ENCODE measurements around the gene KDELR3.

Gene KDELR3

GRCh38 chr22:38456272-38456835 is 11.5 kb upstream of the KDELR3 start:
- Histone ChIP-seq H3K36me3 (ENCODE audit: control insufficient read depth in 2 of 2, insufficient read depth in 1 of 2, low read length in 2 of 2) (no peaks in the 10 kb centered on the region), H3K4me1 (ENCODE audit: control insufficient read depth, insufficient read depth, low read length) (no peaks in the 10 kb centered on the region), H3K27ac (ENCODE audit: extremely low read depth, low read depth, low read length) (no peak overlapping the region), H3K4me3 (ENCODE audit: low read depth, low read length) (no peak overlapping the region), H3K9me3 (ENCODE audit: control insufficient read depth, insufficient read depth, low read depth, low read length) (no peaks in the 10 kb centered on the region)
- ChIA-PET POLR2A (interaction anchor here (0.7 kb wide), 2 partner anchors 264 to 391 kb away, joined by 3 read pairs; no protein-coding TSS in a partner anchor), CTCF (no interaction called here)
- TF ChIP-seq OVOL3 (tag by site-specific recombination; IDR thresholded peaks at IDR 0.05) (no peak), TRIM28 (IDR thresholded peaks at IDR 0.05; ENCODE audit: borderline replicate concordance, low read length) (no peak), ZNF184 (tag by site-specific recombination; IDR thresholded peaks at IDR 0.05) (no peak), ZNF555 (tag by site-specific recombination; conservative IDR thresholded peaks at IDR 0.05) (no peak), ZNF580 (tag by site-specific recombination; IDR thresholded peaks at IDR 0.05) (peak; percentile 21; the same call in 1 of the 2 replicates), ZNF335 (tag by site-specific recombination; conservative IDR thresholded peaks at IDR 0.05) (0 out of 2 replicates have a peak, but pooled peaks have one; percentile 72), ZNF169 (tag by site-specific recombination; IDR thresholded peaks at IDR 0.05) (no peak), ZNF792 (tag by site-specific recombination; IDR thresholded peaks at IDR 0.05) (no peak), ZNF561 (tag by site-specific recombination; IDR thresholded peaks at IDR 0.05; ENCODE audit: borderline replicate concordance) (no peak), ZBTB1 (tag by site-specific recombination; IDR thresholded peaks at IDR 0.05) (no peak), ZNF157 (tag by site-specific recombination; IDR thresholded peaks at IDR 0.05) (no peak), ZNF785 (tag by site-specific recombination; IDR thresholded peaks at IDR 0.05) (no peak), TCF7L2 (IDR thresholded peaks at IDR 0.05; ENCODE audit: borderline replicate concordance, low read depth, low read length) (no peak), ZNF26 (tag by site-specific recombination; IDR thresholded peaks at IDR 0.05) (no peak), ZNF16 (tag by site-specific recombination; IDR thresholded peaks at IDR 0.05; ENCODE audit: low read depth) (no peak), ZNF488 (tag by site-specific recombination; IDR thresholded peaks at IDR 0.05) (no peak), BCL11A (tag by site-specific recombination; IDR thresholded peaks at IDR 0.05; ENCODE audit: low read depth) (no peak), ZNF600 (tag by site-specific recombination; IDR thresholded peaks at IDR 0.05) (no peak), ZNF677 (tag by site-specific recombination; IDR thresholded peaks at IDR 0.05) (no peak), HOXA7 (CRISPR knock-in tag; IDR thresholded peaks at IDR 0.05; ENCODE audit: borderline replicate concordance) (no peak), SP7 (tag by site-specific recombination; IDR thresholded peaks at IDR 0.05) (0 out of 2 replicates have a peak, but pooled peaks have one; percentile 34), GLIS2 (tag by site-specific recombination; IDR thresholded peaks at IDR 0.05) (peak; percentile 62), ZBTB10 (tag by site-specific recombination; IDR thresholded peaks at IDR 0.05) (peak; percentile 69), ZBTB7A (tag by site-specific recombination; IDR thresholded peaks at IDR 0.05; ENCODE audit: low read depth) (0 out of 2 replicates have a peak, but pooled peaks have one; percentile 4), ZBTB26 (tag by site-specific recombination; optimal IDR thresholded peaks at IDR 0.05) (no peak), ZNF302 (tag by site-specific recombination; IDR thresholded peaks at IDR 0.05; ENCODE audit: low read depth) (no peak), ZNF423 (tag by site-specific recombination; IDR thresholded peaks at IDR 0.05) (no peak), ZNF48 (tag by site-specific recombination; IDR thresholded peaks at IDR 0.05) (no peak)
- TF ChIP-seq, protein P1, sequence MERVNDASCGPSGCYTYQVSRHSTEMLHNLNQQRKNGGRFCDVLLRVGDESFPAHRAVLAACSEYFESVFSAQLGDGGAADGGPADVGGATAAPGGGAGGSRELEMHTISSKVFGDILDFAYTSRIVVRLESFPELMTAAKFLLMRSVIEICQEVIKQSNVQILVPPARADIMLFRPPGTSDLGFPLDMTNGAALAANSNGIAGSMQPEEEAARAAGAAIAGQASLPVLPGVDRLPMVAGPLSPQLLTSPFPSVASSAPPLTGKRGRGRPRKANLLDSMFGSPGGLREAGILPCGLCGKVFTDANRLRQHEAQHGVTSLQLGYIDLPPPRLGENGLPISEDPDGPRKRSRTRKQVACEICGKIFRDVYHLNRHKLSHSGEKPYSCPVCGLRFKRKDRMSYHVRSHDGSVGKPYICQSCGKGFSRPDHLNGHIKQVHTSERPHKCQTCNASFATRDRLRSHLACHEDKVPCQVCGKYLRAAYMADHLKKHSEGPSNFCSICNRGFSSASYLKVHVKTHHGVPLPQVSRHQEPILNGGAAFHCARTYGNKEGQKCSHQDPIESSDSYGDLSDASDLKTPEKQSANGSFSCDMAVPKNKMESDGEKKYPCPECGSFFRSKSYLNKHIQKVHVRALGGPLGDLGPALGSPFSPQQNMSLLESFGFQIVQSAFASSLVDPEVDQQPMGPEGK (tag by site-specific recombination; IDR thresholded peaks at IDR 0.05), result peak; percentile 52; the same call in 1 of the 2 replicates
- TF ChIP-seq, protein P2, sequence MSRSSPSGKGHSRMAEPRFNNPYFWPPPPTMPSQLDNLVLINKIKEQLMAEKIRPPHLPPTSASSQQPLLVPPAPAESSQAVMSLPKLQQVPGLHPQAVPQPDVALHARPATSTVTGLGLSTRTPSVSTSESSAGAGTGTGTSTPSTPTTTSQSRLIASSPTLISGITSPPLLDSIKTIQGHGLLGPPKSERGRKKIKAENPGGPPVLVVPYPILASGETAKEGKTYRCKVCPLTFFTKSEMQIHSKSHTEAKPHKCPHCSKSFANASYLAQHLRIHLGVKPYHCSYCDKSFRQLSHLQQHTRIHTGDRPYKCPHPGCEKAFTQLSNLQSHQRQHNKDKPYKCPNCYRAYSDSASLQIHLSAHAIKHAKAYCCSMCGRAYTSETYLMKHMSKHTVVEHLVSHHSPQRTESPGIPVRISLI (tag by site-specific recombination; IDR thresholded peaks at IDR 0.05), result no peak

Data from HEK293 (cell line).